Measurements from ENCODE around the gene DNAJC27.

GRCh38 chr2:24955921-24956320, 15.8 kb downstream of the DNAJC27 start:
- no peak for TF ChIP-seq CTCF (IDR thresholded peaks at IDR 0.05)
- TF ChIP-seq POLR2A (IDR thresholded peaks at IDR 0.05): no peak

All from body of pancreas (tissue), 4 donors.